Measurements from ENCODE around the gene GUSB. TPM values are rescaled to one million over a fixed set of nuclear protein-coding genes. Genes with fewer than 3 reads are reported as not detected.
"Not testable (repeated sequence)": the region's sequence is repeated elsewhere in the genome, so short reads cannot be mapped to it uniquely, and the experiment has no call there.

Gene GUSB
- total RNA-seq, 4 donors from 2014 or later, result 13.8 to 22.8 (median 18.8) TPM

DNA sequence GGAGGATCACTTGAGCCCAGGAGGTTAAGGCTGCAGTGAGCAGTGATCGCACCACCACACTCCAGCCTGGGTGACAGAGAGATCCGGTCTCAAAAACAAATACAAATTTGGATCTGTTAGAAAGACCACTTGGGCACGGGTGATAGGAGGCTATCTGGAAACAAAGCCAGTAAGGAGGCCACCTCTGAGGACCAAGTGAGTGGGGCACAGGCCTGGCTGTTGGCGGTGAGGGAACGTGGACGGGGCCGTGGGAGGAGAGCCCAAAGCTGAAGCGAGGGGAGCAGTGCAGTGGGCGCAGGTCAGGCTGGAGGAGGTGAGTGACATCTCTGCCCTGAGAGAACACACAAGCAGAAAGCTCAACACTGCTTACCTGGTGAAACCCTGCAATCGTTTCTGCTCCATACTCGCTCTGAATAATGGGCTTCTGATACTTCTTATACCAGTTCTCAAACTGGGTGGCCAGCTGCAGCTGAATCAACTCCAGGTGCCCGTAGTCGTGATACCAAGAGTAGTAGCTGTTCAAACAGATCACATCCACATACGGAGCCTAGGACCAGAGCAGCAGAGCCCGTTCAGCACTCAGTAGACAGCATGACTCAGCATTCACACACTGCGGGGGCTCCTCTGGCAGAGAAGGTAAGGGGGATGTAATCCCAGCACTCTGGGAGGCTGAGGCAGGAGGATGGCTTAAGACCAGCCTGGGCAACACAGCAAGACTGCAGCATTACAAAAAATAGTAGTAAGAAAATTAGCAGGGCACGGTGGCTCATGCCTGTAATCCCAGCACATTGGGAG lies 14.5 kb downstream of the GUSB start:
- WGBS, 2 donors, result 92 to 94% methylated on average over 17 of the region's 17 CpGs
- DNase-seq (ENCODE audit: low spot score in 2 of 2), result no peak
- no peak for TF ChIP-seq POLR2A (IDR thresholded peaks at IDR 0.05)
- no peak overlapping the region for H3K4me3 ChIP-seq (ENCODE audit: low read depth, poor library complexity, severe bottlenecking)
- intact Hi-C loops (cut with DNase I; ENCODE audit: low total_unique reads), result no loop called here

GRCh38 chr7:65966146-65966545 lies 15.9 kb downstream of the GUSB start:
- intact Hi-C loops (cut with DNase I; ENCODE audit: low total_unique reads), result no loop called here
- TF ChIP-seq, protein P1, sequence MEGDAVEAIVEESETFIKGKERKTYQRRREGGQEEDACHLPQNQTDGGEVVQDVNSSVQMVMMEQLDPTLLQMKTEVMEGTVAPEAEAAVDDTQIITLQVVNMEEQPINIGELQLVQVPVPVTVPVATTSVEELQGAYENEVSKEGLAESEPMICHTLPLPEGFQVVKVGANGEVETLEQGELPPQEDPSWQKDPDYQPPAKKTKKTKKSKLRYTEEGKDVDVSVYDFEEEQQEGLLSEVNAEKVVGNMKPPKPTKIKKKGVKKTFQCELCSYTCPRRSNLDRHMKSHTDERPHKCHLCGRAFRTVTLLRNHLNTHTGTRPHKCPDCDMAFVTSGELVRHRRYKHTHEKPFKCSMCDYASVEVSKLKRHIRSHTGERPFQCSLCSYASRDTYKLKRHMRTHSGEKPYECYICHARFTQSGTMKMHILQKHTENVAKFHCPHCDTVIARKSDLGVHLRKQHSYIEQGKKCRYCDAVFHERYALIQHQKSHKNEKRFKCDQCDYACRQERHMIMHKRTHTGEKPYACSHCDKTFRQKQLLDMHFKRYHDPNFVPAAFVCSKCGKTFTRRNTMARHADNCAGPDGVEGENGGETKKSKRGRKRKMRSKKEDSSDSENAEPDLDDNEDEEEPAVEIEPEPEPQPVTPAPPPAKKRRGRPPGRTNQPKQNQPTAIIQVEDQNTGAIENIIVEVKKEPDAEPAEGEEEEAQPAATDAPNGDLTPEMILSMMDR (IDR thresholded peaks at IDR 0.05), result no peak
- TF ChIP-seq POLR2A (IDR thresholded peaks at IDR 0.05), result no peak
- H3K4me3 ChIP-seq (ENCODE audit: low read depth, poor library complexity, severe bottlenecking), result no peak overlapping the region
- 90 to 92% methylated on average over 6 of the region's 6 CpGs for WGBS, 2 donors
- DNase-seq (ENCODE audit: low spot score in 2 of 2), result no peak

DNA sequence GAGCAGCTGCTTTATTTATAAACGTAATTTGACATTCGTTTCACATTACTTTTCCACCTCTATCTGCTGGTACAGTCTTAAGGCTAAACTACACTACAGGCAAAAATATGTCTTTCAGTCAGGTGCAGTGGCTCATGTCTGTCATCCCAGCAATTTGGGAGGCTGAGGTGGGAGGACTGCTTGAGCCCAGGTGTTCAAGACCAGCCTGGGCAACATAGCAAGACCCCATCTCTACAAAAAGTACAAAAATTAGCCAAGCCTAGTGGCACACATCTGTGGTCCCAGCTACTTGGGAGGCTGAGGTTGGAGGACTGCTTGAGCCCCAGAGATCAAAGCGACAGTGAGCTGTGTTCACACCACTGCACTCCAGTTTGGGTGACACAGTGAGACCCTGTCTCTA lies 17.3 kb downstream of the GUSB start:
- H3K4me3 ChIP-seq (ENCODE audit: low read depth, poor library complexity, severe bottlenecking); intact Hi-C loops (cut with DNase I; ENCODE audit: low total_unique reads); DNase-seq (ENCODE audit: low spot score in 2 of 2): not testable (repeated sequence)
- WGBS, 2 donors, result 85 to 95% methylated on average over 3 of the region's 3 CpGs

DNA sequence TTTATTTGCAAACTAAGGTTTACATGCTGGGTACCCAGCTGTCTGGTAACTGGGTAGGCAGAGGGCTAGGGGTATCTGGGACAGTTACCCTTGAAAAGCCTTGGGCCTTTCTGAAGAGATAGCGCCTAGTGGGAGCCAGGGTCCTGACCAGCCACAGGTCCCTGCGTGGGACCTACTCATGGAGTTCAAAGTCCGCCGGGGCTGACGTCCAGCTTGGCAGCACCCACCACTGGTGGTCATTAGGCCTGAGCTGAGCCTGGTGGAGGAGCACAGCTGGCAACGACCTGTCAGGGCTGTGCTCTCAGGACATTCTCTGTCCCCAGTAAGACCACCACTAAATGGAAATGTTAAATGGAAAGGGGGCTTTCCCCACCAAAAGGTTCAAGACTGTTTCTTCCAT lies 20.0 kb downstream of the GUSB start:
- intact Hi-C loops (cut with DNase I; ENCODE audit: low total_unique reads), result no loop called here
- TF ChIP-seq POLR2A (IDR thresholded peaks at IDR 0.05), result no peak
- TF ChIP-seq, protein P1 (IDR thresholded peaks at IDR 0.05), result no peak
- WGBS, 2 donors, result 83% methylated on average over 6 of the region's 6 CpGs; no CpG with 5 or more reads in 1 of the 2 donors
- no peak for DNase-seq (ENCODE audit: low spot score in 2 of 2)
- no peak overlapping the region for H3K4me3 ChIP-seq (ENCODE audit: low read depth, poor library complexity, severe bottlenecking)

DNA sequence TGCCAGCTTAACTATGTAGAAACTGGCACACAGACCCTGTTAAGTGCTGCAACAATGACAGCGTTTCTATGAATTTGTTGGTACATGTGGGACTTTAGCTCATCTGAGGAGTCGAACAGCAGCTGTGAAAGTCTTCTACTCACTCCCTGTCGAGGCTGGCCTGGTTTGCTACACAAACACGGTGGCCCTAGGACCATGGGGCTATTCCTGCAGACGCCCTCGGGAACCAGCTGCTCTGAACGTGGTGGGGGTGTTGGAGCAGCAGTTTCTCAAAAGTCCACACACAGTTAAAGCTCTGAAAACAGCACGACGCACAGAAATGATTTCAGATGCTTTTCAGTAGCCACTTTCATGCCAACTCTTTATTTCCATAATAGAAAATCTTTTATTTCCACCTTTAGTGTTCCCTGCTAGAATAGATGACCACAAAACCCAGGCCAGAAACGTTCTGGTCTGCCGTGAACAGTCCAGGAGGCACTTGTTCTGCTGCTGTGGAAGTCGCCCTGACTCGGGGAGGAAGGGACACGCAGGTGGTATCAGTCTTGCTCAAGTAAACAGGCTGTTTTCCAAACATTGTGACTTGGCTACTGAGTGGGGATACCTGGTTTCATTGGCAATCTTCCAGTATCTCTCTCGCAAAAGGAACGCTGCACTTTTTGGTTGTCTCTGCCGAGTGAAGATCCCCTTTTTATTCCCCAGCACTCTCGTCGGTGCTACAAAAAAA lies 21.5 kb downstream of the GUSB start:
- peak in 1 of 2 donors; percentile 76 for DNase-seq (ENCODE audit: low spot score in 2 of 2)
- 80 to 82% methylated on average over 19 of the region's 19 CpGs for WGBS, 2 donors
- TF ChIP-seq POLR2A (IDR thresholded peaks at IDR 0.05), result no peak
- TF ChIP-seq, protein P1 (IDR thresholded peaks at IDR 0.05), result no peak
- intact Hi-C loops (cut with DNase I; ENCODE audit: low total_unique reads), result no loop called here
- no peak overlapping the region for H3K4me3 ChIP-seq (ENCODE audit: low read depth, poor library complexity, severe bottlenecking)

- DNase-seq (ENCODE audit: low spot score in 2 of 2), result no peak
- no peak overlapping the region for H3K4me3 ChIP-seq (ENCODE audit: low read depth, poor library complexity, severe bottlenecking)
- intact Hi-C loops (cut with DNase I; ENCODE audit: low total_unique reads), result no loop called here
- WGBS, 2 donors, result 94% methylated on average over 4 of the region's 4 CpGs
- no peak for TF ChIP-seq POLR2A (IDR thresholded peaks at IDR 0.05)
- TF ChIP-seq, protein P1 (IDR thresholded peaks at IDR 0.05), result no peak
These were observed 26.3 kb downstream of the GUSB start for GRCh38 chr7:65955718-65956117.
